A549 (cell line): ENCODE data around the gene PLEKHD1. TPM values are rescaled to one million over a fixed set of nuclear protein-coding genes. Genes with fewer than 3 reads are reported as not detected.

ENCODE experiments used
- ATAC-seq, 2 experiments: fragments of 200-7000 bp in 1 of 2; fragments of >200 bp in 1 of 2; cut with Nextera tagmentation in 1 of 2; cut with Tn5 transposase in 1 of 2; 3 replicates each; pipeline versions ENCODE4 v1.8.0 to v1.9.1; 2018 to 2020; ENCODE audit warnings: mild to moderate bottlenecking in 1 of 2, moderate library complexity in 1 of 2
- CTCF ChIA-PET: fragments of 300-600 bp; sonication (Branson Sonifier 250); formaldehyde crosslinking; extraction: SDS; loops from one replicate; lab custom pipeline; 2021; ENCODE audit warnings: antibody characterized with exemption, inconsistent platforms; lab: Yijun Ruan, JAX
- POLR2A ChIA-PET: fragments of 350-600 bp; formaldehyde crosslinking; extraction: SDS; loops from one replicate; lab custom pipeline; 2021; ENCODE audit warnings: antibody characterized with exemption, inconsistent platforms; lab: Yijun Ruan, JAX
- DNase-seq, 2 experiments: peaks; one replicate each; pipeline versions ENCODE4 v3.0.0 to v3.0.0-alpha.2; 2011 to 2016; ENCODE audit warnings: low read depth in 1 of 2, low spot score in 1 of 2
- FAIRE-seq: peaks from 2 replicates; lab custom pipeline; 2011; peaks lifted over from hg19 to GRCh38; lab: Jason Lieb, UNC
- H3K27ac ChIP-seq, 2 experiments: fragments of >200 bp; sonication (Bioruptor Twin); formaldehyde crosslinking; 3 replicates each; pipeline ENCODE4 v1.5.1; 2016 to 2017
- H3K4me1 ChIP-seq: fragments of >200 bp; sonication (Bioruptor Twin); formaldehyde crosslinking; 3 replicates; pipeline ENCODE4 v1.6.1; 2016
- H3K4me2 ChIP-seq: fragments of >200 bp; sonication (Bioruptor Twin); formaldehyde crosslinking; 3 replicates; pipeline ENCODE4 v1.6.1; 2016
- H3K4me3 ChIP-seq: fragments of >200 bp; sonication (Bioruptor Twin); formaldehyde crosslinking; 3 replicates; pipeline ENCODE4 v1.5.1; 2016
- H3K9me3 ChIP-seq: fragments of >200 bp; sonication (Bioruptor Twin); formaldehyde crosslinking; 3 replicates; pipeline ENCODE4 v1.6.1; 2016
- ATOH8 ChIP-seq: fragments of 250-450 bp; sonication (Bioruptor Pico); IDR thresholded peaks from 2 replicates; pipeline ENCODE4 v1.5.0; 2020; ENCODE audit warnings: low read depth, mild to moderate bottlenecking, moderate library complexity
- BHLHE40 ChIP-seq: IDR thresholded peaks from 2 replicates; pipeline ENCODE4 v1.6.1; 2012; ENCODE audit warnings: low read depth, low read length, inconsistent platforms
- CBX8 ChIP-seq: fragments of 200-600 bp; sonication (generic); IDR thresholded peaks from 2 replicates; pipeline ENCODE4 v1.6.1; 2016
- CTCF ChIP-seq: fragments of >200 bp; sonication (Bioruptor Twin); formaldehyde crosslinking; IDR thresholded peaks from 3 replicates; pipeline ENCODE4 v1.5.1; 2016
- ELK1 ChIP-seq: fragments of 150-350 bp; IDR thresholded peaks from 2 replicates; pipeline ENCODE4 v1.6.1; 2014; ENCODE audit warnings: low read depth, mild to moderate bottlenecking, low read length
- ESRRA ChIP-seq: fragments of 150-350 bp; IDR thresholded peaks from 2 replicates; pipeline ENCODE4 v1.6.1; 2014; ENCODE audit warnings: mild to moderate bottlenecking, low read length, borderline replicate concordance
- HES2 ChIP-seq: fragments of >200 bp; sonication (Bioruptor Twin); formaldehyde crosslinking; IDR thresholded peaks from 2 replicates; pipeline ENCODE4 v1.6.1; 2016
- KDM5A ChIP-seq: fragments of 200-600 bp; sonication (generic); IDR thresholded peaks from 2 replicates; pipeline ENCODE4 v1.6.1; 2016; ENCODE audit warnings: antibody characterized with exemption, mild to moderate bottlenecking
- MAX ChIP-seq: IDR thresholded peaks from 2 replicates; pipeline ENCODE4 v1.6.1; 2012
- NR3C1 ChIP-seq: fragments of >200 bp; sonication (Bioruptor Twin); formaldehyde crosslinking; IDR thresholded peaks from 3 replicates; pipeline ENCODE4 v1.6.1; 2017
- RAD21 ChIP-seq, 2 experiments: fragments of >200 bp in 1 of 2; sonication (Bioruptor Twin) in 1 of 2; formaldehyde crosslinking in 1 of 2; IDR thresholded peaks in 1 of 2; conservative IDR thresholded peaks in 1 of 2; 2 replicates in 1 of 2; 3 replicates in 1 of 2; pipeline ENCODE4 v1.6.1; 2012 to 2018; ENCODE audit warnings: inconsistent platforms in 1 of 2
- REST ChIP-seq: fragments of 200-600 bp; sonication (generic); IDR thresholded peaks from 2 replicates; pipeline ENCODE4 v1.6.1; 2016; ENCODE audit warnings: antibody characterized with exemption, mild to moderate bottlenecking, moderate library complexity
- RFX5 ChIP-seq: fragments of 450-650 bp; IDR thresholded peaks from 2 replicates; pipeline ENCODE4 v1.7.1; 2014; ENCODE audit warnings: antibody characterized with exemption, mild to moderate bottlenecking, moderate library complexity
- SREBF2 ChIP-seq: fragments of 450-650 bp; IDR thresholded peaks from 2 replicates; pipeline ENCODE4 v1.6.1; 2014; ENCODE audit warnings: mild to moderate bottlenecking, moderate library complexity
- WGBS: methylation state at CpG from one replicate; pipeline ENCODE4 v1.1.6; 2017; ENCODE audit errors: missing lambda C conversion rate; 5-methylcytosine and 5-hydroxymethylcytosine counted together
- polyA plus RNA-seq, 4 experiments: library from polyadenylated mRNA; depleted of rRNA in 3 of 4; stranded (reverse); fragments of >200 nt; fragmentation: RNase III in 1 of 4; extraction: RNeasy Plus Mini Kit Qiagen cat#74134 plus additional on column Dnase treatment in 1 of 4; gene quantifications; 2 replicates in 3 of 4; 3 replicates in 1 of 4; pipeline ENCODE4 v1.2.3, GENCODE V29; 2011 to 2017

PLEKHD1 gene
- polyA plus RNA-seq, 2 of the 4 experiments (the other 2 are of a cell fraction) = 0.01 to 0.04 TPM

GRCh38 chr14:69459122-69459521 is 25.4 kb upstream of the PLEKHD1 start:
- POLR2A ChIA-PET = interaction anchor here (2.1 kb wide), 1 partner anchor 61 kb away, joined by 9 read pairs; the partner anchor contains the start of genes ERH and SLC39A9
- WGBS = 40% methylated on average over 1 of the region's 1 CpG
- CTCF ChIA-PET = interaction anchor here (0.9 to 8.6 kb wide), 18 partner anchors 8 to 218 kb away, joined by 3 to 95 read pairs (median 6); partner anchors contain the start of gene GALNT16

More at GRCh38 chr14:69459122-69459521, 25.4 kb upstream of the PLEKHD1 start:
- TF ChIP-seq ESRRA (no peak), RAD21 (conservative IDR thresholded peaks at IDR 0.05 in 1 of 2, IDR thresholded peaks at IDR 0.05 in 1 of 2) (no peak), HES2 (no peak), BHLHE40 (no peak), ATOH8 (CRISPR knock-in tag) (no peak), MAX (no peak), RFX5 (no peak), NR3C1 (no peak), ELK1 (no peak), KDM5A (no peak), REST (no peak), CBX8 (no peak), CTCF (no peak), SREBF2 (no peak)
- FAIRE-seq = no peak
- DNase-seq = no peak
- Histone ChIP-seq H3K9me3 (no peaks in the 10 kb centered on the region), H3K4me3 (no peak overlapping the region), H3K4me1 (no peaks in the 10 kb centered on the region), H3K4me2 (no peak overlapping the region), H3K27ac (no peak overlapping the region)
- no peak for ATAC-seq
